ENCODE measurements around the gene NCAN. TPM values are rescaled to one million over a fixed set of nuclear protein-coding genes. Genes with fewer than 3 reads are reported as not detected.
A peak's percentile ranks its signal among the peaks of the same experiment; 100 is the strongest.
"Not testable (repeated sequence)": the region's sequence is repeated elsewhere in the genome, so short reads cannot be mapped to it uniquely, and the experiment has no call there.

NCAN gene
- total and polyA plus RNA-seq, 9 donors = 0.07 to 0.27 (median 0.11) TPM

DNA sequence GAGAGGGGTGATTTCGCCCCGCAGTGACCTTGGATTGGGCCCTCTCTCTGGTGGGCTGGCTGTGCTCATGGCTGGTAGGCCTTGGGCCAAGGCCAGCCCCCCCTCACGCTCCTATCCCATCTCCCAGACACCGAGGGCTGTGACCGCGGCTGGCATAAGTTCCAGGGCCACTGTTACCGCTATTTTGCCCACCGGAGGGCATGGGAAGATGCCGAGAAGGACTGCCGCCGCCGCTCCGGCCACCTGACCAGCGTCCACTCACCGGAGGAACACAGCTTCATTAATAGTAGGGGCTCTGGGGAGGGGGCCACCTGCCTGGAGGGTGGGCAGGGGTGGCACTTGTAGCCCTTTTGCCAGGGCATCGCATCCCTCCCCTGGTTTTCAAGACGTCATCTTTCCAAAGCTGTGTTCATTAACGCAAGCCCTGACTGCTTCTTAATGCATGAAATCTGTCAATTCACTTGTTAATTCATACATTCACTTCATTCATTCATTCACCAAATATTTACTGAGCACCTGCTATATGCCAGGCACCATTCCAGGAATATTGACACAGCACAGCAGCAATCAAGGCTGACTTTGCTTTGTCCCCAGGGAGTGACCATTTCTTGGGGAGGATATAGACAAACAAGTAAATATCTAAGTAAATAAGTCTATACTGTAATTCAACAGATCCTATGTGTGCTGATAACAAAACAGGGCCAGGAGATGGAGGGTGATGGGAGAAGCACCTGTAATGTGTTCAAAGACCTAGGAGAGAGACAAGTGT lies 26.6 kb downstream of the NCAN start:
- Histone ChIP-seq H3K36me3 (ENCODE audit: control insufficient read depth, insufficient read depth, low read length) (no peaks in the 10 kb centered on the region), H3K4me3 (ENCODE audit: low read length) (no peak overlapping the region), H3K27ac (ENCODE audit: low read length) (no peak overlapping the region), H3K9me3 (replicated peaks; ENCODE audit: control insufficient read depth, low read depth, low read length) (peaks cover 20% of the 10 kb centered on the region), H3K4me1 (ENCODE audit: control insufficient read depth, insufficient read depth, low read length) (no peaks in the 10 kb centered on the region), H3K27me3 (ENCODE audit: control insufficient read depth, insufficient read depth, low read length) (no peaks in the 10 kb centered on the region)
- DNase-seq = no peak
- WGBS (ENCODE audit: insufficient coverage) = 74% methylated on average over 9 of the region's 18 CpGs

DNA sequence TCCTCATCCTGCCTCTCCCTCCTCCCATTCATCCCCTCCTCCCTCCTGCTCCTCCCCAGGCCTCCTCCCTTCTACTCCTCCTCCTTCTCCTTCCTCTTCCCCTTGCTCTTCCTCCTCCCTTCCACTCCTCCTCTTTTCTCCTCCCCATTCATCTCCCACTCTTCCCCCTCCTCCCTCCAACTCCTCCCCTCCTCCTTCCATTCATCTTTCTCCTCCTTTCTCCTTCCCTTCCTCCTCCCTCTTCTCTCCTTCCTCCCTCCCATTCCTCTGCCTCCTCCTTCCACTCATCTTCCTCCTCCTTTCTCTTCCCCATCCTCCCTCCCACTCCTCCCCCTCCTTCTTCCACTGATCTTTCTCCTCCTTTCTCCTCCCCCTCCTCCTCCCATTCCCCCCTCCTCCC lies 27.9 kb downstream of the NCAN start:
- Histone ChIP-seq H3K27ac (ENCODE audit: low read length) (no peak overlapping the region), H3K9me3 (replicated peaks; ENCODE audit: control insufficient read depth, low read depth, low read length) (peaks cover 8% of the 10 kb centered on the region), H3K27me3 (ENCODE audit: control insufficient read depth, insufficient read depth, low read length) (no peaks in the 10 kb centered on the region), H3K4me1 (ENCODE audit: control insufficient read depth, insufficient read depth, low read length) (no peaks in the 10 kb centered on the region), H3K36me3 (ENCODE audit: control insufficient read depth, insufficient read depth, low read length) (no peaks in the 10 kb centered on the region), H3K4me3 (ENCODE audit: low read length) (no peak overlapping the region)
- DNase-seq = no peak

DNA sequence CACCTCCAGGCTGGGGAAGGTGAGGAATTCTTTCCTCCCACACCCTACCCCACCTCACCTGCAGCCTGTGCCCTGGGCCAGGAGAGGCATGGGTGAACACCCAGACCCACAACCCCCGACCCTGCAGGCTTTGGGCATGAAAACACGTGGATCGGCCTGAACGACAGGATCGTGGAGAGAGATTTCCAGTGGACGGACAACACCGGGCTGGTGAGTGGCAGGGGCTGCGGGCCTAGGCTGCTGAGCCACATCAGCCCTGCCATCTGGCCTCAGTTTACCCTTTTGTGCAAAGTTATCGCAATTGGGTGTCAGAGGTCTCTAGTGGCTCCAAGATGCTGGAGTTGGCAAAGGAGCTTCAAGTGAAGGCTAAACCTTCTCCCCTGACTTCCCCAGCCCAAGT lies 28.7 kb downstream of the NCAN start:
- Histone ChIP-seq H3K4me3 (ENCODE audit: low read length) (no peak overlapping the region), H3K27ac (ENCODE audit: low read length) (no peak overlapping the region), H3K27me3 (ENCODE audit: control insufficient read depth, insufficient read depth, low read length) (peaks cover 2% of the 10 kb centered on the region), H3K9me3 (replicated peaks; ENCODE audit: control insufficient read depth, low read depth, low read length) (peaks cover 4% of the 10 kb centered on the region), H3K36me3 (ENCODE audit: control insufficient read depth, insufficient read depth, low read length) (no peaks in the 10 kb centered on the region), H3K4me1 (ENCODE audit: control insufficient read depth, insufficient read depth, low read length) (no peaks in the 10 kb centered on the region)
- no peak for DNase-seq
- 79% methylated on average over 9 of the region's 9 CpGs for WGBS (ENCODE audit: insufficient coverage)

DNA sequence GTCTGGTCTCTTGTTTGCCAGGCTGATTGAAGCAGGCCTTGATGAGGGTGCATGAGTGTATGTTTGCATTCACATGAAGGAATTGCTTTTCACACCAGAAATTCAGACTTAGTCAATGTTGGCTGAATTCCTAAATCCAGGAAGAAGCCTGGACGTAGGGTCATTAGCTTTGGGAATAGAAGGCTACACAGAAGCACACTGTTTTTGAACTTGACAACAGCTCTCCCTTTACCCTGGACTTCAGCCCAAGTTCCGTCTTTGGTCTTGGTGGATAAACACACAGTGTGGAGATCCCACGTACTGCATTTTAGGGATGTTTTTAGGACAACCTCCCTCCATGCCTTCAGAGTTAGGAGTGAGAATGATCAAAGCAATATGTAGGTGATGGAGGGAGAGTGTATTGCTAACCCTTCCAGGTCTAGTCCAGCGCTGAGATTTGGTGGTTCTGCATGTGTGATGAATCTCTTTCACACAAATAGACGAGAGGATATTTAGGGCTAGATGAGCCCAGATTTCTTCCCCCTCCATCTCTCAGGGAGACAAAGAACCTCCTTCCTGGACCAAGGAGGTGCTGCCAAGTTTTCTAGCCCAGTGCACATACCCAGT lies 38.5 kb downstream of the NCAN start:
- 42% methylated on average over 2 of the region's 5 CpGs for WGBS (ENCODE audit: insufficient coverage)
- no peak overlapping the region for H3K4me3 ChIP-seq (ENCODE audit: low read length)
- H3K4me1 ChIP-seq (ENCODE audit: control insufficient read depth, insufficient read depth, low read length) = no peaks in the 10 kb centered on the region
- DNase-seq = no peak
- H3K36me3 ChIP-seq (ENCODE audit: control insufficient read depth, insufficient read depth, low read length) = no peaks in the 10 kb centered on the region
- H3K9me3 ChIP-seq (replicated peaks; ENCODE audit: control insufficient read depth, low read depth, low read length) = no peaks in the 10 kb centered on the region
- H3K27ac ChIP-seq (ENCODE audit: low read length) = no peak overlapping the region
- peaks cover 18% of the 10 kb centered on the region for H3K27me3 ChIP-seq (ENCODE audit: control insufficient read depth, insufficient read depth, low read length)

DNA sequence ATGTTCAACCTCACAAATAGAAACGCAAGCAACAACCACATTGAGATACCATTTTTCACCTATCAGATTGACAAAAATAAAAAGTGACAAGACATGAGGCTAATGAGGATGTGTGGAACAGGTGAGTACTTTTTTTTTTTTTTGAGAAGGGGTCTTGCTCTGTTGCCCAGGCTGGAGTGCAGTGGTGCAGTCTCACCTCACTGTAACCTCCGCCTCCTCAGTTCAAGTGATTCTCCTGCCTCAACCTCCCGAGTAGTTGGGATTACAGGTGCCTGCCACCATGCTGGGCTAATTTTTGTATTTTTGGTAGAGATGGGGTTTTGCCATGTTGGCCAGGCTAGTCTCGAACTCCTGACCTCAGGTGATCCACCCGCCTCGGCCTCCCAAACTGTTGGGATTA lies 41.7 kb downstream of the NCAN start:
- not testable (repeated sequence) for H3K4me3 ChIP-seq (ENCODE audit: low read length)

GRCh38 chr19:19256072-19256969 lies 44.6 kb downstream of the NCAN start:
- peak; percentile 16 for DNase-seq

More for the DNA sequence above, 41.7 kb downstream of the NCAN start:
- not testable (repeated sequence) for H3K4me1 ChIP-seq (ENCODE audit: control insufficient read depth, insufficient read depth, low read length); H3K36me3 ChIP-seq (ENCODE audit: control insufficient read depth, insufficient read depth, low read length); H3K9me3 ChIP-seq (replicated peaks; ENCODE audit: control insufficient read depth, low read depth, low read length); H3K27ac ChIP-seq (ENCODE audit: low read length); DNase-seq
- H3K27me3 ChIP-seq (ENCODE audit: control insufficient read depth, insufficient read depth, low read length) = peaks cover 21% of the 10 kb centered on the region
- 100% methylated on average over 3 of the region's 6 CpGs for WGBS (ENCODE audit: insufficient coverage)

GRCh38 chr19:19257137-19257536 lies 45.4 kb downstream of the NCAN start:
- no peak overlapping the region for H3K4me3 ChIP-seq (ENCODE audit: low read length)
- H3K9me3 ChIP-seq (replicated peaks; ENCODE audit: control insufficient read depth, low read depth, low read length) = no peaks in the 10 kb centered on the region
- H3K4me1 ChIP-seq (ENCODE audit: control insufficient read depth, insufficient read depth, low read length) = peaks cover 6% of the 10 kb centered on the region
- H3K36me3 ChIP-seq (ENCODE audit: control insufficient read depth, insufficient read depth, low read length) = no peaks in the 10 kb centered on the region
- DNase-seq = no peak
- WGBS (ENCODE audit: insufficient coverage) = 60% methylated on average over 12 of the region's 14 CpGs
- peaks cover 24% of the 10 kb centered on the region for H3K27me3 ChIP-seq (ENCODE audit: control insufficient read depth, insufficient read depth, low read length)
- no peak overlapping the region for H3K27ac ChIP-seq (ENCODE audit: low read length)

More at GRCh38 chr19:19256072-19256969, 44.6 kb downstream of the NCAN start:
- WGBS (ENCODE audit: insufficient coverage) = 42% methylated on average over 17 of the region's 17 CpGs
- H3K4me3 ChIP-seq (ENCODE audit: low read length) = no peak overlapping the region
- peaks cover 23% of the 10 kb centered on the region for H3K27me3 ChIP-seq (ENCODE audit: control insufficient read depth, insufficient read depth, low read length)
- H3K36me3 ChIP-seq (ENCODE audit: control insufficient read depth, insufficient read depth, low read length) = no peaks in the 10 kb centered on the region
- H3K9me3 ChIP-seq (replicated peaks; ENCODE audit: control insufficient read depth, low read depth, low read length) = no peaks in the 10 kb centered on the region
- peaks cover 3% of the 10 kb centered on the region for H3K4me1 ChIP-seq (ENCODE audit: control insufficient read depth, insufficient read depth, low read length)
- no peak overlapping the region for H3K27ac ChIP-seq (ENCODE audit: low read length)

- Histone ChIP-seq H3K4me1 (ENCODE audit: control insufficient read depth, insufficient read depth, low read length) (peaks cover 13% of the 10 kb centered on the region), H3K4me3 (ENCODE audit: low read length) (no peak overlapping the region), H3K27me3 (ENCODE audit: control insufficient read depth, insufficient read depth, low read length) (peaks cover 31% of the 10 kb centered on the region), H3K36me3 (ENCODE audit: control insufficient read depth, insufficient read depth, low read length) (no peaks in the 10 kb centered on the region), H3K9me3 (replicated peaks; ENCODE audit: control insufficient read depth, low read depth, low read length) (no peaks in the 10 kb centered on the region), H3K27ac (ENCODE audit: low read length) (no peak overlapping the region)
- no peak for DNase-seq
- 74% methylated on average over 65 of the region's 72 CpGs for WGBS (ENCODE audit: insufficient coverage)
Observed at GRCh38 chr19:19257836-19258588, 46.3 kb downstream of the NCAN start.

DNA sequence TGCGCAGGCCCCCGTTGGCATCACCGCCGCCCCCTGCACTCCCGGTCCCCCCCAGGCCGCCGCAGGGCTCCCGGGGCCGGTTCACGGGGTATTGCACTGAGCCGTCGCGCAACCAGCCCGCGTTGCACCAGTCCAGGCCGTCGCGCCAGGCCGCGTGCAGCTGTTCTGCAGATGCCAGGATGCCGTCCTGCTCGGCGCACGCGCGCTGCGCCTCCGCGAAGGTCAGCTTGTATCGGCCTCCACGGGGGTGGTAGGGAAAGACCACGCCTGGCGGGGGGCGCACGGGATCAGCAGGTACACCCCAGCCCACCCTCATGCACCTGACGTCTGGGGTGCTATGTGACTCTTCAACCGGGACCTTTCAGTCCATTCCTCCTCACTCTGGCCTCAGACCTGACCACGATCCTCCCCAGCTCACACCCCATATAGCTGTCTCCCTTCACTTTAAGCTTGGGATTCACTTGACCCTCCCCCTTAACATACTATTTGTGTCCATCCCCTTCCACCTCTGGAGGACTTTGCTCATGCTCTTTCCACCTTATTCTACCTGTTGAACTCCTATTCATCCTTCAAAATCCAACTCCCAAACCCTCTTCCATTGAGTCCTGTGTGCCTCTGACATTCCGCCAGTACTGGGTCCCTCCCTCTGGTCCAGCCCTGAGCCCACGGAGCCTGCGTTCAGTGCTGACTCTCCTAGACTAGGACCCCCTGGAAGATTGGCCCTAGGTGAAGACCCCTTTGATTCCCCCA lies 47.0 kb downstream of the NCAN start:
- peaks cover 13% of the 10 kb centered on the region for H3K4me1 ChIP-seq (ENCODE audit: control insufficient read depth, insufficient read depth, low read length)
- no peaks in the 10 kb centered on the region for H3K9me3 ChIP-seq (replicated peaks; ENCODE audit: control insufficient read depth, low read depth, low read length)
- H3K4me3 ChIP-seq (ENCODE audit: low read length) = no peak overlapping the region
- H3K36me3 ChIP-seq (ENCODE audit: control insufficient read depth, insufficient read depth, low read length) = no peaks in the 10 kb centered on the region
- H3K27me3 ChIP-seq (ENCODE audit: control insufficient read depth, insufficient read depth, low read length) = peaks cover 39% of the 10 kb centered on the region
- no peak for DNase-seq
- 90% methylated on average over 37 of the region's 41 CpGs for WGBS (ENCODE audit: insufficient coverage)
- no peak overlapping the region for H3K27ac ChIP-seq (ENCODE audit: low read length)
